ENCODE results near the gene CAPZB. TPM values are rescaled to one million over a fixed set of nuclear protein-coding genes. Genes with fewer than 3 reads are reported as not detected.

Gene CAPZB
- total RNA-seq, 1 experiment from 2014 or later = 348 TPM

- Histone ChIP-seq H2AK5ac (ENCODE audit: insufficient read length, low read length) (no peak overlapping the region), H3K79me1 (ENCODE audit: insufficient read depth, low read depth, low read length, poor library complexity, severe bottlenecking) (peaks cover 5% of the 10 kb centered on the region), H4K20me1 (ENCODE audit: control insufficient read depth, insufficient read depth, insufficient read length) (no peaks in the 10 kb centered on the region), H2BK120ac (ENCODE audit: low read depth, low read length, poor library complexity, severe bottlenecking) (no peak overlapping the region), H4K5ac (ENCODE audit: insufficient read length, low read depth, low read length) (no peak overlapping the region), H2AFZ (ENCODE audit: low read length) (no peak overlapping the region), H3K23me2 (ENCODE audit: insufficient read length, low read depth, low read length, poor library complexity, severe bottlenecking) (no peaks in the 10 kb centered on the region), H3T11ph (ENCODE audit: low read length) (no peak overlapping the region), H3K9me3 (ENCODE audit: control insufficient read depth, low read depth, low read length) (no peaks in the 10 kb centered on the region), H3K14ac (ENCODE audit: insufficient read depth, low read length) (no peak overlapping the region), H3K23ac (ENCODE audit: insufficient read length, low read depth, low read length) (no peak overlapping the region), H4K8ac (replicated peaks; ENCODE audit: insufficient read length, low read depth, low read length) (no peak overlapping the region), H4K91ac (ENCODE audit: insufficient read length, low read depth, low read length) (no peak overlapping the region), H3K56ac (ENCODE audit: insufficient read length, low read depth, low read length) (no peak overlapping the region), H2BK12ac (ENCODE audit: insufficient read length, low read depth, low read length) (no peak overlapping the region), H2BK5ac (ENCODE audit: insufficient read length, low read length) (no peak overlapping the region), H2BK15ac (ENCODE audit: low read depth, low read length) (no peak overlapping the region), H3K4ac (ENCODE audit: low read depth, low read length) (no peak overlapping the region), H3K27ac (ENCODE audit: insufficient read length, low read depth, low read length) (no peak overlapping the region), H3K18ac (ENCODE audit: insufficient read length, low read depth, low read length) (no peak overlapping the region), H3K4me1 (ENCODE audit: insufficient read depth, low read length) (peaks cover 23% of the 10 kb centered on the region), H3K4me2 (ENCODE audit: insufficient read depth, insufficient read length, low read length) (no peak overlapping the region), H3K79me2 (ENCODE audit: insufficient read depth, low read length) (peaks cover 58% of the 10 kb centered on the region), H2BK20ac (ENCODE audit: low read depth, low read length, poor library complexity, severe bottlenecking) (no peak overlapping the region), H3K27me3 (ENCODE audit: insufficient read depth, low read length) (no peaks in the 10 kb centered on the region), H3K9ac (ENCODE audit: extremely low read depth, insufficient read length, low read length) (no peak overlapping the region)
- no peak for DNase-seq
- no peak for TF ChIP-seq CTCF (conservative IDR thresholded peaks at IDR 0.05)
- no peaks in the 10 kb centered on the region for H3K9me3 Mint-ChIP-seq
- H3K27me3 Mint-ChIP-seq (ENCODE audit: low read depth) = no peaks in the 10 kb centered on the region
- peaks cover 66 to 68% of the 10 kb centered on the region in 2 experiments for H3K4me1 Mint-ChIP-seq
- no peak overlapping the region for H3K4me3 Mint-ChIP-seq
- peaks cover 9 to 18% (median 17%) of the 10 kb centered on the region in 3 experiments; a peak in 6 of 7 replicates for H3K36me3 Mint-ChIP-seq (ENCODE audit: insufficient read depth in 1 of 3, low read depth in 3 of 3)
- no CpG with 5 or more reads among the region's 4 CpGs for WGBS (ENCODE audit: extremely low coverage, insufficient read length, low lambda C conversion rate)
- H3K27ac Mint-ChIP-seq = no peak overlapping the region
Measured at GRCh38 chr1:19465650-19466049, 19.7 kb downstream of the CAPZB start.

Measured in H9 (cell line).